Measurements from ENCODE around the gene HAGHL.
"Not testable (repeated sequence)": the region's sequence is repeated elsewhere in the genome, so short reads cannot be mapped to it uniquely, and the experiment has no call there.

HAGHL gene

GRCh38 chr16:760545-761343 is 33.8 kb downstream of the HAGHL start, which contains the start of gene MSLN:
TSS of gene MSLN (plus strand) at chr16:760734. CDS start at chr16:762681, 1,947 bp downstream.
- no peak for DNase-seq

GRCh38 chr16:761625-762513 is 35.0 kb downstream of the HAGHL start:
- no peak for DNase-seq

- DNase-seq = no peak
Measured at GRCh38 chr16:762595-763268, 35.8 kb downstream of the HAGHL start.

- DNase-seq = no peak
Measured at GRCh38 chr16:763369-764183, 36.7 kb downstream of the HAGHL start.

- DNase-seq = no peak
Measured at GRCh38 chr16:764184-764750, 37.4 kb downstream of the HAGHL start.

- no peak for DNase-seq
Measured at GRCh38 chr16:764848-765487, 38.1 kb downstream of the HAGHL start.

- no peak for DNase-seq
Measured at GRCh38 chr16:765488-765865, 38.6 kb downstream of the HAGHL start.

GRCh38 chr16:766008-766819 is 39.3 kb downstream of the HAGHL start:
- DNase-seq = no peak

GRCh38 chr16:766820-767640 is 40.1 kb downstream of the HAGHL start:
- DNase-seq = no peak

GRCh38 chr16:767743-768235 is 40.9 kb downstream of the HAGHL start:
- no peak for DNase-seq

GRCh38 chr16:768428-768827 is 41.5 kb downstream of the HAGHL start:
- no peak for DNase-seq

- DNase-seq = no peak
Measured at GRCh38 chr16:769184-769784, 42.4 kb downstream of the HAGHL start.

- DNase-seq = no peak
Measured at GRCh38 chr16:769934-770333, 43.0 kb downstream of the HAGHL start.

- DNase-seq = no peak
Measured at GRCh38 chr16:770411-770810, 43.5 kb downstream of the HAGHL start.

- no peak for DNase-seq
Measured at GRCh38 chr16:772959-773358, 46.1 kb downstream of the HAGHL start.

GRCh38 chr16:774086-775001 is 47.4 kb downstream of the HAGHL start:
- DNase-seq = no peak

- no peak for DNase-seq
Measured at GRCh38 chr16:775236-775796, 48.4 kb downstream of the HAGHL start.

GRCh38 chr16:776298-776697 is 49.4 kb downstream of the HAGHL start:
- DNase-seq = not testable (repeated sequence)
